Fibroblast of the aortic adventitia (primary cell): ENCODE measurements around the gene NAV2. TPM values are rescaled to one million over a fixed set of nuclear protein-coding genes. Genes with fewer than 3 reads are reported as not detected.

Source experiments
- DNase-seq: peaks from one replicate; pipeline ENCODE4 v3.0.0-alpha.2; 2010; ENCODE audit warnings: low read depth
- H3K4me3 ChIP-seq: 2 replicates; pipeline ENCODE4 v1.5.1; 2011; ENCODE audit warnings: low read depth, mild to moderate bottlenecking, control low read depth, low read length, moderate library complexity
- CTCF ChIP-seq: IDR thresholded peaks from 2 replicates; pipeline ENCODE4 v1.5.1; 2011; ENCODE audit warnings: mild to moderate bottlenecking, low read length, control low read depth, inconsistent platforms; ENCODE audit not compliant: insufficient read depth
- total RNA-seq: library from RNA; depleted of rRNA; stranded (reverse); fragments of >200 nt; gene quantifications from 2 replicates; pipeline ENCODE4 v1.2.3, GENCODE V29; 2012; ENCODE audit warnings: low replicate concordance

The NAV2 gene
- total RNA-seq, 1 donor, result 44.6 TPM

- peak; percentile 60 for DNase-seq
- H3K4me3 ChIP-seq, result no peak overlapping the region
- no peak for TF ChIP-seq CTCF
Observed at GRCh38 chr11:20050551-20051333, 338.1 kb downstream of the NAV2 start.

- no peak for DNase-seq
- no peak for TF ChIP-seq CTCF
- H3K4me3 ChIP-seq, result no peak overlapping the region
Observed at GRCh38 chr11:20051469-20052399, 339.1 kb downstream of the NAV2 start.

GRCh38 chr11:20053572-20053971 lies 340.9 kb downstream of the NAV2 start:
- no peak overlapping the region for H3K4me3 ChIP-seq
- TF ChIP-seq CTCF, result no peak
- DNase-seq, result no peak

GRCh38 chr11:20054584-20054983 lies 341.9 kb downstream of the NAV2 start:
- TF ChIP-seq CTCF, result no peak

GRCh38 chr11:20055312-20055711 lies 342.7 kb downstream of the NAV2 start:
- TF ChIP-seq CTCF, result no peak
- peak; percentile 39 for DNase-seq
- no peak overlapping the region for H3K4me3 ChIP-seq

More at GRCh38 chr11:20054584-20054983, 341.9 kb downstream of the NAV2 start:
- H3K4me3 ChIP-seq, result no peak overlapping the region
- no peak for DNase-seq

GRCh38 chr11:20056109-20056949 lies 343.7 kb downstream of the NAV2 start:
- DNase-seq, result peak; percentile 81
- no peak overlapping the region for H3K4me3 ChIP-seq
- TF ChIP-seq CTCF, result no peak
